ENCODE measurements around the gene MBOAT7. TPM values are rescaled to one million over a fixed set of nuclear protein-coding genes. Genes with fewer than 3 reads are reported as not detected.

The MBOAT7 gene
- total RNA-seq, 2 experiments from 2014 or later, result 107 to 112 TPM

DNA sequence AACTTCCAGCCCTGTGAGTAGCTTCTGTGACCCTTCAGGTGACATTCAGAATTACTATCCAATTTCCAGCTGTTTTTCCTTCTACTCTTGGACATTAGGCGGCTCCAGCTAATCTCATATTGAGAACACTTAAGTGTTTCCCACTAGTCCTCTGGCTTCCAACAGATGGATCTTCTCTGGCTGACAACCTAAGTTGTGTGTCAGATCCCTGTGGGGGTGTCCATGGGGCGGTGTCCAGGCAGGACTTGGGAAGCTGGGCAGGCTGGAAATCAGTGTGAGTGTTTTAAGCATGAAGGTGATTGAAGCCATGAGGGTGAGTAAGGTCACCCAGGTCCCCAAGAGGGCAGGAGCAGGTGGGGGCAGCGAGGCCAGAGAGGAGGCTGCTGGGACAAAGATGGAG lies 41.7 kb downstream of the MBOAT7 start:
- no peak overlapping the region for H3K27ac Mint-ChIP-seq
- no peaks in the 10 kb centered on the region for H3K27me3 Mint-ChIP-seq
- no peaks in the 10 kb centered on the region for H3K9me3 Mint-ChIP-seq
- intact Hi-C loops (cut with micrococcal nuclease), result no loop called here
- DNase-seq, result no peak
- H3K36me3 Mint-ChIP-seq, result peaks cover 47% of the 10 kb centered on the region
- CTCF ChIA-PET, result interaction anchor here (0.6 kb wide), 1 partner anchor 55 kb away, joined by 3 read pairs; no protein-coding TSS in a partner anchor
- no peak overlapping the region for H3K4me3 Mint-ChIP-seq
- no peaks in the 10 kb centered on the region for H3K4me1 Mint-ChIP-seq (ENCODE audit: low read depth)
- POLR2A ChIA-PET, result no interaction called here

DNA sequence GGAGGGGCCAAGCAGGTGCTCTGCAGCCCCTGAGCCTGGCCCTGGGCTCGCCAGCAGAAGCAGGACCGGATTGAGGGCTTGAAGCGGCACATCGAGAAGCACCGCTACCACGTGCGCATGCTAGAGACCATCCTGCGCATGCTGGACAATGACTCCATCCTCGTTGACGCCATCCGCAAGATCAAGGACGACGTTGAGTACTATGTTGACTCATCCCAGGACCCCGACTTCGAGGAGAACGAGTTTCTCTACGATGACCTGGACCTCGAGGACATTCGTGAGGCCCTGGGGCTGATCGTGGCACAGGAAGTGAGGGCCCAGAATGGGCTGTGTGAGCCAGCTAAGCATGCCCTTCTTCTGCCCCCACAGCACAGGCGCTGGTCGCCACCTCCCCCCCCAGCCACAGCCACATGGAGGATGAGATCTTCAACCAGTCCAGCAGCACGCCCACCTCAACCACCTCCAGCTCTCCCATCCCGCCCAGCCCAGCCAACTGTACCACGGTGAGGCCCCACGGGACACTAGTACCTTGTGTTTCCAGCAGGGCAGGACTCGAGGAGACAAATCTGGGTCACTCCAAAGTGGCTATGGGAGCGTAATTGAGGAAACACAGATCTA lies 43.7 kb downstream of the MBOAT7 start:
- Mint-ChIP-seq H3K4me1 (ENCODE audit: low read depth) (peaks cover 15% of the 10 kb centered on the region), H3K27me3 (no peaks in the 10 kb centered on the region), H3K9me3 (no peaks in the 10 kb centered on the region), H3K36me3 (peaks cover 40% of the 10 kb centered on the region), H3K27ac (no peak overlapping the region), H3K4me3 (no peak overlapping the region)
- ChIA-PET POLR2A (no interaction called here), CTCF (no interaction called here)
- DNase-seq, result no peak
- intact Hi-C loops (cut with micrococcal nuclease), result no loop called here

DNA sequence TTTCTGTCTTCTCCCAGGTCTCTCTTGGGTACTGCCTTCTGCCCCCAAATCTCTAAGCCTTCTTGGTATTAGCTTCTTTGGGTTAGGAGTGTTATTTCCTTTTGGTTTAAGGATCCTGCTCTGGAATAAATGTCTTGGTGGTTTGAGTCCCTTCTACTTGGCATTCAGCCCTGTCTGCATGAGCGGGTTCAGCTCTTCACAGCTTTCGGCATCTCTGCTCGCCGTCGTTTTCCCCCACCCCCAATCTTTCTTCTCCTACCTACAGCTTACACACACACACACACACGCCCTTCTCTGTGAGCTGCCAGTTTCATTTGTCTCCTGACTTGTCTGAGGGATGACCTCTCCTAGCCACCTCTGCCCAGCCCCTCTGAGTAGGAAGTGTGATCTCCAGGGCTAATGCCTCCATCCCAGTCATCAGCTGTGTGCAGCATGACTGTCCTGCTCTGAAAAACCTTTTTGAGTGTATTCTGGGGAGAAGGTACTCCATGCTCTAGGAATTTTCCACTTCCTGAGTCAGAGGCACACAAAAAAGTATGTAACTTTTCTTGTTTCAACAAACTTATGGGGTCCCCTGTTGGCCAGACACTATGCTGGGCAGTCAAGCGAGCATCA lies 47.1 kb downstream of the MBOAT7 start:
- H3K9me3 Mint-ChIP-seq, result no peaks in the 10 kb centered on the region
- CTCF ChIA-PET, result interaction anchor here (1.0 kb wide), 1 partner anchor 17 kb away, joined by 3 read pairs; the partner anchor contains the start of gene LENG1
- H3K27ac Mint-ChIP-seq, result peak overlapping the region; percentile 31
- H3K36me3 Mint-ChIP-seq, result peaks cover 29% of the 10 kb centered on the region
- H3K27me3 Mint-ChIP-seq, result no peaks in the 10 kb centered on the region
- no peak overlapping the region for H3K4me3 Mint-ChIP-seq
- POLR2A ChIA-PET, result interaction anchor here (0.7 kb wide), 1 partner anchor 296 kb away, joined by 3 read pairs; no protein-coding TSS in a partner anchor
- intact Hi-C loops (cut with micrococcal nuclease), result no loop called here
- H3K4me1 Mint-ChIP-seq (ENCODE audit: low read depth), result peaks cover 37% of the 10 kb centered on the region
- no peak for DNase-seq

DNA sequence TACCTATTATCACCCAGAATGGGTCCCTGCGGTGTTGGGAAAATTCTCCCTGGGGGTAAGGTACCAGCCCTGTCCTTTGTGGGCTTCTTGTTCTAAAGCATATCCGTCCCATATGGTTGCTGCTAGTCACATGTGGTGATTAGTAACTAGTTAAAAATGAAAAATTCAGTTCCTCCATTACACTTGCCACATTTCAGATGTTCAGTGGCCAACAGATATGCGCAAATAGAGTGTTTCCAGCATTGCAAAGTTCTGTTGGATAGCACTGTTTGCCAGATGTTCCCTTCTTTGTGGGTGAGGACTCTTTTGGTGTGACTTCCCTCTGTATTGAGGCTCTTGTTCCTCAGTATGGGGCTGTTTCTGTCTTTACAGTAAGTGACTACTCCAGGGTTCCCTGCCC lies 48.0 kb downstream of the MBOAT7 start:
- CTCF ChIA-PET, result interaction anchor here (1.0 kb wide), 1 partner anchor 18 kb away, joined by 3 read pairs; the partner anchor contains the start of gene LENG1

DNA sequence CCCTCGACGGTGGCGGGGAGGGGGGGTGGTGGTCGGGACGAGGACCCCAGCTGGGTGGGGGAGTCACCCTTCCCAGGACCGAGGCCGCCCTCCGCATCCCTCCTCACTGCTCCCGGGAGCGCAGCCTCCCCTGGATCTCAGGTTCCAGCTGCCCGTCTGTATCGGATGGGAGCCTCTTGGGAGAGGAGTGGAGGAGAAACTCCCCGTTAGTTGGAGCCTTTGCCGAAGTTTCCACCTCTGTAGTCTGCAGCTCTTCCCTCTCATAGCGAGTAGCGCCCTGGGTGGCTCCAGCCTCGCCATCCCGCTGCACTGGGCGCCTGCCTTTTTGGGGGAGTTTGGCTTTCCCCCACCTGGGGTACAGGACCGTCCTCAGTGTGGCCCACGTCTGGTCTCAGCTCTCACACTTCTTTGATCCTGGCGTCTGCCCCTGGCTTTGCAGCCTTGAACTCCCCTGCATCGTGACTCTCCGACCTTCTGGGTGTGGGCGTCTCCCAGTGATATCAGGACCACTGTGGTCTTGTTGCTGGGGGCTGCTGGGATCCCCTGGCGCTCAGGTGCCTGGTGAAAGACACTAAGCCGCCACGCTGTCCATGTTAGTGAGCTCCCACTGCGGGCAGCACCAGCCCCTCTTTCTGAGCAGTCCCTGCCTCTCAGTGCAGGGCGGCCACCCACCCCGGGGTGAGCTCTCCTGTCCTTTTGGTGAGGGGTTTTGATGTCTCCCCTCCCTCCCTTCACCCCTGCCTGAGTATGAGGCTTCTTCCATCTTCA lies 50.7 kb downstream of the MBOAT7 start:
- Mint-ChIP-seq H3K27ac (peak overlapping the region; percentile 87), H3K36me3 (peaks cover 9% of the 10 kb centered on the region), H3K4me1 (ENCODE audit: low read depth) (peaks cover 52% of the 10 kb centered on the region), H3K4me3 (peak overlapping the region; percentile 86), H3K9me3 (no peaks in the 10 kb centered on the region), H3K27me3 (no peaks in the 10 kb centered on the region)
- ChIA-PET POLR2A (interaction anchor here (0.6 to 3.0 kb wide), 3 partner anchors 22 to 69 kb away, joined by 3 to 11 read pairs (median 4); partner anchors contain the start of genes PRPF31 and TFPT), CTCF (interaction anchor here (0.8 to 1.1 kb wide), 2 partner anchors 20 to 22 kb away, joined by 3 read pairs; partner anchors contain the start of gene LENG1)
- DNase-seq, result peak; percentile 54
- intact Hi-C loops (cut with micrococcal nuclease), result no loop called here

More for the DNA sequence above, 48.0 kb downstream of the MBOAT7 start:
- no peaks in the 10 kb centered on the region for H3K9me3 Mint-ChIP-seq
- H3K27me3 Mint-ChIP-seq, result no peaks in the 10 kb centered on the region
- H3K4me1 Mint-ChIP-seq (ENCODE audit: low read depth), result peaks cover 42% of the 10 kb centered on the region
- no peak overlapping the region for H3K4me3 Mint-ChIP-seq
- no peak overlapping the region for H3K27ac Mint-ChIP-seq
- no peak for DNase-seq
- intact Hi-C loops (cut with micrococcal nuclease), result no loop called here
- H3K36me3 Mint-ChIP-seq, result peaks cover 24% of the 10 kb centered on the region
- POLR2A ChIA-PET, result no interaction called here

DNA sequence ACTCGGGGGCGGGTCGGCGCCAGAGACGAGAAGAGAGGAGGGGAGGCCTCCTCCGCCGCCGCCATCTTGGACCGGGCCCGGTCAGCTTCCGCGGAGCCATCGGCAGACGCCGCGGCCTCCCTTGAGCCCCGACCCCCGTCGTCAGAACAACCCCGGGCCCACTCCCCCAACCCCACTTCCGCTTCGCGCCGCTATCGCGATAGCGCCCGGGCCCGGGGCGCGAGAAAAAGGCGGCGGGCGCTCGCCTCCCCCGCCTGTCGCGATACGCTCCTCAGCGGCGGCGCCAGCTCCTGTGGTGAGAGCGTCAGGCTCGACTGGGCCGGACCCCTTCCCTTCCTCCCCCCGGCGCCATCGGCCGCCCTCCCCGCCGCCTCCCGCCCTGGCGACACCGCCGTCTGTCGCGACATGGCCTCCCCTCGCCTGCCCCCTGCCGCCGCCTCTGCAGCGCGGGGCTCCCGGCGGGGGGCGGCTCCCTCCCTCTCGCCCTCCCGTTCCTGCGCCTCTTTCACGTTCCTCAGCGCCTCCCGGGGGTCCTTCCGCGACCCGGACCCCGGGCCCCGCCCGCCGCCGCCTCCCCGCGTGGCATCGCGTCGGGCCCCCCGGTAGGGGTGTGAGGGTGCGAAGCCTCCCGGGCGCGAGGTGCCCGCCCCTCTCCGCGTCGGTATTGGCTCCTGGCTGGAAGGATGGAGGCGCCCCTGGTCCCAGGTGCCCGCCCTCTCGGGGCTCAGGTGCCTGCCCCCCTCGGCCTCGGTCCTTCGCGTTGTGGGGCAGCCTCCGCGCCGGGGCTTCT lies 51.5 kb downstream of the MBOAT7 start, which contains the start of gene CNOT3:
CNOT3 (plus strand) TSS at position 64 of the 790 bp plus-strand sequence. CDS start 5,217 bp downstream, outside the sequence.
- Mint-ChIP-seq H3K27ac (peak within 1 kb of the TSS; percentile 87), H3K27me3 (no peaks in the 10 kb centered on the region)

DNA sequence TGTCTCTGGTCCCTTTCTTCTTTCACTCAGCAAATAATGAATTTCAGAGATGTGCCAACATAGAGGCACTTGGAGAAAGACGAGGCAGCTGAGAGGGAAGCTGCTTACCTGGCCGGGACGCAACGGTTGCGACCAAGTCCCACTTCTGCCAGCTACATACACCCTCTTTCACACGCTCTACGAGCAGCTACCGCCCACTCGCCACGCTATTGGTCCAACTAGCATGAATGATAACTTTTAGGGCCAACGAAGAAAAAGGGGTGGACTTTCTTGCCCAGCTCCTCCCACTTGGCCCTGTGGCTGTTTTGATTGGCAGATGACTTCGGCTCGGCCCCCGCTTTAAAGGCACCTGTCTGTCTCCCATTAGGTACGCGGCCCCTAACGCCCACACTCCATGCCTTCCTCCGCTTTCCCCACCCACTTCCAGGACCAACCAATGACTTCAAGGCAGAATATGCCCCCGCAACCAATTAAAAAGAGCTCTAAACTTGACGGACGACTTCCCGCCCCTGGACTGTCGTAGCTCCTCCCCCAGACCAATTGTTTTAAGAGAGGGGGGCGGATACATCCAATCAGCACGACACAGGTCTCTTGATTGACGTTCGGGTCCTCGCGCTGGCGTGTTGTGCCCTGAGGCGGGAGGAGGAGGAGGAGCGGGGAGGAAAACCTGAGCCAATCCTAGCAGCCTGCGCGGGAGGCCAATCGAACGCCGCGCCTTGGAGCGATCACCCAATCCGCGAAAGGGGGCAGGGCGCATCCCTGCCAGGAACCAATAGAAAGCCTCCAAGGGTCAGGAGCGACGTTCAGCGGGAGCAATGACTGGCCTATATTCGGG lies 52.3 kb downstream of the MBOAT7 start:
- Mint-ChIP-seq H3K4me3 (peak overlapping the region; percentile 86), H3K27me3 (no peaks in the 10 kb centered on the region), H3K36me3 (peaks cover 3% of the 10 kb centered on the region), H3K9me3 (no peaks in the 10 kb centered on the region), H3K4me1 (ENCODE audit: low read depth) (peaks cover 50% of the 10 kb centered on the region), H3K27ac (peak overlapping the region; percentile 76)
- intact Hi-C loops (cut with micrococcal nuclease), result loop anchor here (1.0 kb wide), 6 partner anchors 22 to 268 kb away; partner anchors contain the start of genes LENG1, NDUFA3, PRPF31 and TFPT
- POLR2A ChIA-PET, result interaction anchor here (0.8 to 3.0 kb wide), 13 partner anchors 18 to 326 kb away, joined by 3 to 17 read pairs (median 5); partner anchors contain the start of genes LENG1, LENG9, MBOAT7 and MYADM
- peak; percentile 100 for DNase-seq
- CTCF ChIA-PET, result interaction anchor here (0.6 to 1.6 kb wide), 6 partner anchors 19 to 129 kb away, joined by 3 to 9 read pairs (median 4); partner anchors contain the start of genes LENG1, MBOAT7, PRPF31 and TFPT

More for the DNA sequence above, 51.5 kb downstream of the MBOAT7 start, which contains the start of gene CNOT3:
- DNase-seq, result peak; percentile 48
- ChIA-PET CTCF (interaction anchor here (0.6 to 1.6 kb wide), 6 partner anchors 20 to 128 kb away, joined by 3 to 9 read pairs (median 3); partner anchors contain the start of genes MBOAT7, PRPF31 and TFPT), POLR2A (interaction anchor here (0.9 to 3.0 kb wide), 9 partner anchors 17 to 271 kb away, joined by 3 to 17 read pairs (median 7); partner anchors contain the start of genes LENG1, MBOAT7, MYADM and PRPF31)
- peaks cover 3% of the 10 kb centered on the region for H3K36me3 Mint-ChIP-seq
- no peaks in the 10 kb centered on the region for H3K9me3 Mint-ChIP-seq
- H3K4me1 Mint-ChIP-seq (ENCODE audit: low read depth), result peaks cover 52% of the 10 kb centered on the region
- intact Hi-C loops (cut with micrococcal nuclease), result loop anchor here (1.0 kb wide), 6 partner anchors 21 to 269 kb away; partner anchors contain the start of genes LENG1, NDUFA3, PRPF31 and TFPT
- peak within 1 kb of the TSS; percentile 86 for H3K4me3 Mint-ChIP-seq

DNA sequence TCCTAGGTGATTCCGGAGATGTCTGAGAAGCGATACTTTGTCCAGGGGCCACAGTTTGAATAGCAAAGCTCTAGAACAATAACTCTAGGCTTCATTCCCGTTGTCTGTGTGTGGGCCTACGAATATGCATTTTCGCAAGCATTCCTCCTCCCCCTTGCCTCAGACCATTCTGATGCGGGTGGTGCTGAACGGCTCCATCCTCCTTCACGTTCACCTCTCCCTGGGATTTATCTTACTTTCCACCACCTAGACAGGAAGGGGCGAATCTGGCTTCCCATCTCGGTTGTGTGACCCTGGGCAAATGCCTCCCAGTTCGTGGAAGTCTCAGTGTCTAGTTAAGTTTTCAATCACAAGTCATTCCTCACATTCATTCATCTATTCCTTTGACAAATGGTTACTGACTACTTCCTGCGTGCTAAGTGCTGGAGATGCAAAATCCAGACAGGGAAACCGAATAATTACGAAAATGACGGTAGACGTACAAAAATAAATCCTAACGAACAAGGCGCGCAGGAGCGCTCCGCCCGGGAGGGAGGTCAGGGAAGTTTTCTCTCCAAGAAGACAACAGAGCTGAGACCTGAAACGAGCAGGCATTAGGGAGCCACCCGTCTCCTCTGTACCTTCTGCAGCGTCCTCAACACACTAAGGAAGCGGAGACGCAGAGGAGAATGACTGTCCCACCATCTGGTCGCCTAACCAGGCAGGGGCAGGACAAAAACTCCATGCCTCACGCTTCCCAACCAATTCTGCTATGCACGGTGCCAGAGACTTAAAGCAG lies 53.1 kb downstream of the MBOAT7 start:
- no peaks in the 10 kb centered on the region for H3K27me3 Mint-ChIP-seq
- peaks cover 42% of the 10 kb centered on the region for H3K4me1 Mint-ChIP-seq (ENCODE audit: low read depth)
- POLR2A ChIA-PET, result interaction anchor here (0.8 to 3.0 kb wide), 12 partner anchors 19 to 327 kb away, joined by 3 to 17 read pairs (median 6); partner anchors contain the start of genes LENG1, LENG9, MBOAT7 and MYADM
- H3K9me3 Mint-ChIP-seq, result no peaks in the 10 kb centered on the region
- peak overlapping the region; percentile 86 for H3K4me3 Mint-ChIP-seq
- intact Hi-C loops (cut with micrococcal nuclease), result no loop called here
- no peak for DNase-seq
- peak overlapping the region; percentile 76 for H3K27ac Mint-ChIP-seq
- H3K36me3 Mint-ChIP-seq, result peaks cover 8% of the 10 kb centered on the region
- CTCF ChIA-PET, result interaction anchor here (1.1 to 1.6 kb wide), 3 partner anchors 24 to 53 kb away, joined by 3 to 9 read pairs (median 9); partner anchors contain the start of genes LENG1 and MBOAT7

DNA sequence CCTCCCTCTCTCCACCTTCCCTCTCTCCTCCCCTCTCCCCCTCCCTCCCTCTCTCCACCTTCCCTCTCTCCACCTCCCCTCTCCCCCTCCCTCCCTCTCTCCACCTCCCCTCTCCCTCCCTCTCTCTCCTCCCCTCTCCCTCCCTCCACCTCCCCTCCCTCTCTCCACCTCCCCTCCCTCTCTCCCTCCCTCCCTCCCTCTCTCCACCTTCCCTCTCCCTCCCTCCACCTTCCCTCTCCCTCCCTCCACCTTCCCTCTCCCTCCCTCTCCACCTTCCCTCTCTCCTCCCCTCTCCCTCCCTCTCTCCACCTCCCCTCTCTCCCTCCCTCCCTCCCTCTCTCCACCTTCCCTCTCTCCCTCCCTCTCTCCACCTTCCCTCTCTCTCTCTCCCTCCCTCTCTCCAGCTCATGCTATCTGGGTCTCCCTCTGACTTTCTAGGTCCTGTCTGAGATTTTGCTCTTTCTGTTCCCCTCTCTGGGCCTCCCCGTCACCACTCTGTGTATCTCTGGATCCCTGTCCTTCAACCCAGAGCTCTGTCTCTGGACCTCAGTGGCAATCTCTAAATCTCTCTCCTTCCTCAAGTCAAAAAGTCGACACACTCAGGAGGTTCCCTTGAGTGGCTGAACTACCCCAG lies 55.3 kb downstream of the MBOAT7 start:
- CTCF ChIA-PET, result no interaction called here

More for the DNA sequence above, 55.3 kb downstream of the MBOAT7 start:
- Mint-ChIP-seq H3K36me3 (peaks cover 11% of the 10 kb centered on the region), H3K27me3 (no peaks in the 10 kb centered on the region), H3K4me1 (ENCODE audit: low read depth) (peaks cover 21% of the 10 kb centered on the region), H3K27ac (peak overlapping the region; percentile 9), H3K4me3 (no peak overlapping the region), H3K9me3 (no peaks in the 10 kb centered on the region)
- intact Hi-C loops (cut with micrococcal nuclease), result no loop called here
- POLR2A ChIA-PET, result no interaction called here
- no peak for DNase-seq
